Activated T-cell treated with anti-CD3 and anti-CD28 coated beads for 4 hours (primary cell): ENCODE results near the gene PGLYRP3.
"Not testable (repeated sequence)": the region's sequence is repeated elsewhere in the genome, so short reads cannot be mapped to it uniquely, and the experiment has no call there.

Experiments used
- DNase-seq: peaks from one replicate; pipeline ENCODE4 v3.0.0-alpha.2; 2020

The PGLYRP3 gene

GRCh38 chr1:153347856-153348255 is 35.1 kb upstream of the PGLYRP3 start:
- no peak for DNase-seq

GRCh38 chr1:153347049-153347448 is 34.3 kb upstream of the PGLYRP3 start:
- DNase-seq, result not testable (repeated sequence)

DNA sequence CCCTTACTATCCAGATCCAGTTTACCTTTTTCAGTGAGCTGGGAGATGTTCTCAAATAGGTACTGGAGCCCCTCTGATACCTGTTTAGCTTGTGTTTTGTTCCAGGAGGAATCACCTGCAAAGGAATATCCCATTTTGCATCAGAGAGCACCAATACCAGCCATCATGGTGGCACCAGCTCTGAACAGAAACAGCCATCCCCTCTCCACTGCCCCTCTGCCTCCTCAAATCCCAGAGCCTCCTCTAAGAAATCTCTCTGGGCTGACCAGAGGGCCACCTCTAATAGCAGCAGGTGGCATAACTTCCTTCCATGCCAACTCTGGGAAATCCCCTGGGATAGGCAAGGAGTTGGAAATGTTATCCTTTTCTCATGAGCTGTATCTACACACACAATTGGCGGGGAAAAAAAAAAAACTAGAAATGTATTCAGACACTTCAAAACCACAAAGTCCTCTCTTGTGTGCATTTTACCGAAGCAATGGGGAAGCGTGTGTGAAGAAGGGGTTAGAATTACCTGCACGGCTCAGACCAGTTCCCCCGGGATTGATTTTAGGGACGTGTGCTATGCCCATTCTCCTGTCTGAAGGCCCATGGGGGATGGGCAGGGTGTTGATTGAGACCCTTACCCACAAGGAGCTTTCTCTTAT is 33.4 kb upstream of the PGLYRP3 start:
- no peak for DNase-seq

GRCh38 chr1:153345187-153346076 is 32.7 kb upstream of the PGLYRP3 start:
- DNase-seq, result no peak

GRCh38 chr1:153344718-153345025 is 31.9 kb upstream of the PGLYRP3 start:
- no peak for DNase-seq

- DNase-seq, result no peak
Observed at GRCh38 chr1:153343811-153344717, 31.3 kb upstream of the PGLYRP3 start.

- DNase-seq, result no peak
Observed at GRCh38 chr1:153343040-153343681, 30.4 kb upstream of the PGLYRP3 start.

- no peak for DNase-seq
Observed at GRCh38 chr1:153342178-153342577, 29.4 kb upstream of the PGLYRP3 start.

GRCh38 chr1:153341431-153341934 is 28.7 kb upstream of the PGLYRP3 start:
- DNase-seq, result no peak

DNA sequence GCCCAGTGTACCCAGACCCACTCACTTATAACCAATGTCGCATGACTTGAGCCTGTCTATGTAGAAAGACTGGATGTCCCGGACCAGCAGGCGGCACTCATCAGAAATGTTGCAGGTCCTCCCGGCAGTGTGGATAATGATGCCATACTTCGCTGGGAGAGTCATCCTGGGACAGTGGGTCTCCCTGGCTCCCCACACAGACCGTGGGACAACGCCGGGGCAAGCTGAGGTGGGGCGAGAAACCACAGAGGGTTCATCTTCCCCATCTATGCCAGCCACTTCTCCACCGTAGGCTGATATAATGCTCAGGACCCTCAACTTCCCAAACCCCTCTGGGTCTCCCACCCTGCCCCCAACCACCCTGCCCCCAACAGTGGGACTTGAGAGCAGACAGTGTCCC is 27.6 kb upstream of the PGLYRP3 start:
- no peak for DNase-seq

GRCh38 chr1:153339802-153340201 is 27.1 kb upstream of the PGLYRP3 start:
- DNase-seq, result no peak

GRCh38 chr1:153337980-153338853 is 25.5 kb upstream of the PGLYRP3 start:
- no peak for DNase-seq

DNA sequence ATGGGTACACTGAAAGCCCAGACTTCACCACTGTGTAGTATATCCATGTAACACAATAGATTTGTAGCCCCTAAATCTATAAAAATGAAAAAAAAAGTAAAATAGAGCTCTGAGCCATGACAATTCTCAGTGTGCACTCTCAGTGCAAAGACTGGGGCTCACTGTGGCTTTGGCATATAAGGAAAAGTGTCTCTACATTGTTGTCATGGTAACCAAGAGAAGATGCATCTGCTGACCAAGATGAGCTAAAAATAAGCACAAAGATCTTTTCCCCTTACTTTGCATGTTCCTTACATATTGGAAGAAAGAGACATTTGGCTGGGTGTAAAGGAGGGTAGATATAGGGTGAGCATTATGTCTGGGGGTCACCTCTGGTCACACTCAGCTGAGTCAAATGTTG is 23.9 kb upstream of the PGLYRP3 start:
- no peak for DNase-seq

GRCh38 chr1:153333902-153334301 is 21.1 kb upstream of the PGLYRP3 start:
- DNase-seq, result no peak

DNA sequence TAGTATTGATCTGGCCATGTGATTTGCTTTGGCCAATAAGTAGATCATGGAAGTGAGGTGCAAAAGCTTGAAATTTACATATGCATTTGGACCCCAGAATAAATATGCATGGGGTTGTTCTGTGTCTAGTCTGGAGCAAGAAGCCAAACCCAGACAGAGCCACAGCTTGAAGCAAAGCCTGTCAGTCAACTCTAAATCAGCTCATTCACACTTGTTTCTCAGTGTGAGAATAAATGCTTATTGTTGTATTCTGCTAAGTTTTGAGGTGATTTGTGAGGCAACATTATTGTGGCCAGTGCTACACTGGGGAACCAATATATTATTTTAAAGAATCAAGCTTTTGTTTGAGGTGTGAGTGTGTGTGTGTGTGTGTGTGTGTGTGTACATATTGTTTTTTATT is 12.2 kb upstream of the PGLYRP3 start:
- DNase-seq, result no peak

DNA sequence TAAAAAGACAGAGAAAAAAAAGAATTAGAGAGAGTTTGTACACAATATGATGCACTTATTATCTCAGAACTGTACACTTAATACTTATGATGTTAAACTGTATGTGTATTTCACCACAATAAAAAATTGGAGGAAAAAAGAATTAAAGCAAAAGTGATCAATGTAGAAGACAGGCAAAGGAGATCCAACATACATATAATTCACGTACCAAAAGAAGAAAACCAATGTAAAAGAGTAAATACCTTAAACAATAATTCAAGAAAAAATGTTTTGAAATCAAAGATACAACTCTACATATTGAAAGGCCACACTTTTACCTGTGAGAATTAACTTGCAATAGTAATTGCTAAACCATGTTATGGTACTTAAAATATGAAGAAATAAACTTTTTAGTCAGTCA is 9.8 kb upstream of the PGLYRP3 start:
- DNase-seq, result no peak

- not testable (repeated sequence) for DNase-seq
Observed at GRCh38 chr1:153318145-153318544, 5.4 kb upstream of the PGLYRP3 start.

- DNase-seq, result not testable (repeated sequence)
Observed at GRCh38 chr1:153316013-153316412, 3.3 kb upstream of the PGLYRP3 start.

DNA sequence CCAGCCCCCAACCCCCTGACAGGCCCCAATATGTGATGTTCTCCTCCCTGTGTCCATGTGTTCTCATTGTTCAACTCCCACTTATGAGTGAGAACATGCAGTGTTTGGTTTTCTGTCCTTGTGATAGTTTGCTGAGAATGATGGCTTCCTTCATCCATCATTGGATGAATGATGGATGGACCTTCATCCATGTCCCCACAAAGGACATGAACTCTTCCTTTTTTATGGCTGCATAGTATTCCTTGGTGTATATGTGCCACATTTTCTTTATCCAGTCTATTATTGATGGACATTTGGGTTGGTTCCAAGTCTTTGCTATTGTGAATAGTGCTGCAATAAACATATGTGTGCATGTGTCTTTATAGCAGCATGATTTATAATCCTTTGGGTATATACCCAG is 1.6 kb upstream of the PGLYRP3 start:
- DNase-seq, result not testable (repeated sequence)

DNA sequence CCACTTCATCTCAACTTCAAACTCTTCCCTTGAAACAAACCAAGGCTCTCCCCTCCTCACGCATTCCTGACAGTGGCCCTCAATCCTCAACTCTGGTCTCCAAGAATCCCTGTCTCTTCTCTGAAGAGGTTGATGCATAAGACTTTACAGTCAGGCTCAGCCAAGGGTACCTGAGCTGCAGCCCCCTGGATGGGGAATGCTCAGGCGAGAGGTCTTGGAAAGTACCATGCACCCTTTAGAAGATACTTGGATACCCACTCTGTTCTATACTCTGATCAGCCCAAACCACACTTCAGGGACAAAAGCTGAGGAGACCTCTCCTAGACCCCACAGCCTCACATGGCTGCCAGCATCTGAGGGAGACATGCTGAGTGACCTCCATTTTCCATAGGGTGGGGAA is 536 bp upstream of the PGLYRP3 start:
- no peak for DNase-seq

DNA sequence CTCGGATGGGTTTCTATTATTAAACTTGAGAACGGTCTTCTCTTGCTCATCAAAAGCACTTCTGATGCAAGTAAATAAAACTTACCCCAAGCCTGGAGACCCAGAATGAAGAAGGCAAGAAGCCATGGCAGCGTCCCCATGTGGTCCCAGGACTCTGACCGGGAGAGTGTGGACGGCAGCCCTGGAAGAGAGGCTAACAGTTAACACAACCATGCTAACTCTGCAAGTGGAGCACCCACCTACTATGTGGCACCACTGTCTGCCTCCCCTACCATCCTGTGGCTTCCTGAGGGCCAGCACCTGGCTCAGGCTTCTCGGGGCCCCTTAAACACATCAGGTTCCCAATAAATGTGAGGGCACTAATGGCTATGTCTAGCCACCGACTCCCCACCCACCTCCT is 2.2 kb downstream of the PGLYRP3 start:
- no peak for DNase-seq

DNA sequence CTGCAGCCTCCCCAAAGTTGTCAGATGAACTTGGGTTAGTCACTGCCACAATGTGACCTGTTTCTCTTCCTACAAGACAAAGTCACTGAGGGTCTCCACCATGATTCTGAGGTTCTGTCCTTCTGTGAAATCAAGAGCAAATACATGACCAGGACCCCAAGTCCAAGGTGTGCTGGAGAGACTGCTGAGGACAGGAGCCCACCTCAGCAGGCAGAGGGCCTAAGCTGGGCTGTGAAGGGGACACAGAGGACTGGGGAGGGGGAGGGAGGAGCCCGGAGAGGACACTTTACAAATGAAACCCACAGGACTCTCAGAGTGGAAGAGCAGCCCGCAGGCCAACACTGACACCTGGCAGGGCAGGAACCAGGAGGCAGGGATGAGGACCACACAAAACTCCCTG is 3.3 kb downstream of the PGLYRP3 start:
- no peak for DNase-seq
